Stimulated activated naive B cell treated with anti-CD40 and anti-IgM and Interleukin-4, amounts not matched to agents 10 μg/mL and 1 μg/mL and 100 μg/mL, for 72 hours (primary cell): ENCODE results near the gene TBX3.

Source experiments
- ATAC-seq, 2 donors: fragments of 150-1000 bp; cut with Tn5 transposase; replicated peaks; 2 replicates each; pipeline ENCODE4 v1.10.0; 2021; ENCODE audit warnings: moderate library complexity in 1 of 2
- DNase-seq: peaks from one replicate; pipeline ENCODE4 v3.0.0; 2021
- H3K27ac Mint-ChIP-seq: one replicate; pipeline ENCODE4 v1.8.0; 2022; ENCODE audit warnings: mild to moderate bottlenecking, mixed read lengths
- H3K27me3 Mint-ChIP-seq, 2 donors: one replicate each; pipeline ENCODE4 v1.8.0; 2022; ENCODE audit warnings: mixed read lengths in 2 of 2
- H3K36me3 Mint-ChIP-seq, 2 donors: one replicate each; pipeline ENCODE4 v1.8.0; 2022; ENCODE audit warnings: mixed read lengths in 2 of 2, mild to moderate bottlenecking in 1 of 2
- H3K4me1 Mint-ChIP-seq, 2 donors: one replicate each; pipeline ENCODE4 v1.8.0; 2022; ENCODE audit warnings: mixed read lengths in 2 of 2, mild to moderate bottlenecking in 1 of 2
- H3K4me3 Mint-ChIP-seq, 2 donors: one replicate each; pipeline ENCODE4 v1.8.0; 2022; ENCODE audit warnings: mild to moderate bottlenecking in 2 of 2, mixed read lengths in 2 of 2, moderate library complexity in 1 of 2
- H3K9me3 Mint-ChIP-seq, 2 donors: one replicate each; pipeline ENCODE4 v1.8.0; 2022; ENCODE audit warnings: mixed read lengths in 2 of 2, mild to moderate bottlenecking in 1 of 2

TBX3 gene

DNA sequence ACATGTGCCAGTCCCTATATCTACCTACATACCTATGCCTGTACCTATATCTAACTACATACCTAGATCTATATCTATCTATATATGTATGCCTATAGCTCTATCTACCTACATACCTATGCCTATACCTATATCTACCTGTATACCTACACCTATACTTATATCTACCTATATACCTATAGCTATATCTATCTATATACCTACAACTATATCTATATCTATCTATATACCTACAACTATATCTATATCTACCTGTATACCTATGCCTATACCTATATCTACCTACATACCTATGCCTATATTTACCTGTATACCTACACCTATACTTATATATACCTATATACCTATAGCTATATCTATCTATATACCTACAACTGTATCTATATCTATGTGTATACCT lies 56.6 kb downstream of the TBX3 start:
- H3K4me3 Mint-ChIP-seq = no peak overlapping the region
- H3K36me3 Mint-ChIP-seq = no peaks in the 10 kb centered on the region
- H3K4me1 Mint-ChIP-seq = no peaks in the 10 kb centered on the region
- DNase-seq (no peak), ATAC-seq (no peak)
- H3K27me3 Mint-ChIP-seq = peaks cover 0 to 11% of the 10 kb centered on the region in 2 donors
- H3K27ac Mint-ChIP-seq = no peak overlapping the region
- H3K9me3 Mint-ChIP-seq = peaks cover 0 to 1% of the 10 kb centered on the region in 2 donors

DNA sequence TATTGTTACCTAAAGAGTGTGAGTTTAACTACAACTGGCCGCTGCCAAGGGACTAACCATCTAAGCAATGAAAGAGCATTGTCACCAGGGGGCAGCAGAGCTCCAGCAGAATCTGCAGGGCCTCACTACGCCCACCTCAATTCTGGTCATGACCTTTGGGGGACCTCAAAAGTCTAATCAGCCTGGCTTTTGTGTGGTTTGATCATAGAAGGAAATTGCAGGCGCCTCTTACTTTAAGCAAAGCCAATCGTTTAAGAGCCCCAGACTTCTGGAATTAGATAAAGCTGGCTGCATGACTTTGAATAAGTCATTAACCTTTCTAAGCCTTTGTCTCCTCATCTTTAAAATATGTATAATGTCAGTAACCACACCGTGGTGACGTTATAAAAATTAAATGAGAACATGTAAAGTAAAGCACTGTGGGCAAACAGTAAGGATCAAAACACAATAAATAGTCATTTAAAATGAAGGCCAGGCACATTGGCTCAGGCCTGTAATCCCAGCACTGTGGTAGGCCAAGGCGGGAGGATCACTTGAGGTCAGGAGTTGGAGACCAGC lies 58.6 kb downstream of the TBX3 start:
- DNase-seq (peak; percentile 14), ATAC-seq (peak in 1 of 2 donors; percentile 38)
- Mint-ChIP-seq H3K27ac (no peak overlapping the region), H3K9me3 (peaks cover 0 to 1% of the 10 kb centered on the region in 2 donors), H3K4me1 (no peaks in the 10 kb centered on the region), H3K27me3 (peaks cover 0 to 8% of the 10 kb centered on the region in 2 donors), H3K36me3 (no peaks in the 10 kb centered on the region), H3K4me3 (no peak overlapping the region)

DNA sequence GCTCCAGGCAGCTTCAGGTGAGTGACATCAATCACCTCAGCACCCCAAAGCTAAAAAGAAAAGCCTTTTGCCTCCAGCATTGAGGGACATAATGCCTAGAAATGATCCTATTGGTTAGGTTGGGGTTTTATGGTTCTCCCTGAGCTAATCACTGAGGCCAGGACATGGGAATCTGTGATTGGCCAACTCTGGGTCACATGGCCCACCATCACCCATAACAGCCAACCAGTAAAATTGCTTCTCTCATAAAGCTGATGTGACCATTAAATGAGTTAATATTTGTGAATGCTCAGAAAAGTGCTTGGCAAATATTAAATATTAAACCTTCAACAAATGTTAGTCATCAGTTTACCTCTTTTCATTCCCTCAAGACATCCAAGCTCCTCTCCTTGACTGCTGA lies 60.2 kb downstream of the TBX3 start:
- no peaks in the 10 kb centered on the region for H3K4me1 Mint-ChIP-seq
- ATAC-seq (no peak), DNase-seq (no peak)
- H3K9me3 Mint-ChIP-seq = peaks cover 0 to 1% of the 10 kb centered on the region in 2 donors
- no peak overlapping the region for H3K4me3 Mint-ChIP-seq
- peaks cover 0 to 6% of the 10 kb centered on the region in 2 donors for H3K27me3 Mint-ChIP-seq
- H3K27ac Mint-ChIP-seq = no peak overlapping the region
- no peaks in the 10 kb centered on the region for H3K36me3 Mint-ChIP-seq
